ENCODE results near the gene CYTH1. TPM values are rescaled to one million over a fixed set of nuclear protein-coding genes. Genes with fewer than 3 reads are reported as not detected.

The CYTH1 gene
- total RNA-seq, 4 donors from 2014 or later = 103 to 156 (median 142) TPM

- no peaks in the 10 kb centered on the region for H3K9me3 ChIP-seq
- H3K27ac ChIP-seq = peak overlapping the region in 1 of 4 donors; percentile 36
- intact Hi-C loops (cut with DNase I; ENCODE audit: low total_unique reads) = no loop called here
- no peak for DNase-seq
- H3K4me1 ChIP-seq = peaks cover 0 to 12% (median 1%) of the 10 kb centered on the region in 4 donors
- no peak overlapping the region for H3K4me3 ChIP-seq
- in situ Hi-C loops (cut with MboI; ENCODE audit: low pct_ligation_motif_present in 1 of 4, low pct_unique_long_range_greater_than_20kb in 1 of 4, low sequenced_read_pairs in 3 of 4) = no loop called here
- H3K27me3 ChIP-seq = no peaks in the 10 kb centered on the region
- H3K36me3 ChIP-seq = no peaks in the 10 kb centered on the region
- no peak for TF ChIP-seq CTCF (IDR thresholded peaks at IDR 0.05)
- TF ChIP-seq POLR2AphosphoS5 (IDR thresholded peaks at IDR 0.05) = no peak
- no peak for TF ChIP-seq EP300 (IDR thresholded peaks at IDR 0.05; ENCODE audit: low read depth)
- no peak for TF ChIP-seq POLR2A (IDR thresholded peaks at IDR 0.05)
- 82 to 100% methylated on average over 1 to 10 of the region's 10 CpGs for WGBS, 2 donors (ENCODE audit: low coverage in 1 of 2)
These were observed 115.0 kb downstream of the CYTH1 start for GRCh38 chr17:78667091-78667490.

DNA sequence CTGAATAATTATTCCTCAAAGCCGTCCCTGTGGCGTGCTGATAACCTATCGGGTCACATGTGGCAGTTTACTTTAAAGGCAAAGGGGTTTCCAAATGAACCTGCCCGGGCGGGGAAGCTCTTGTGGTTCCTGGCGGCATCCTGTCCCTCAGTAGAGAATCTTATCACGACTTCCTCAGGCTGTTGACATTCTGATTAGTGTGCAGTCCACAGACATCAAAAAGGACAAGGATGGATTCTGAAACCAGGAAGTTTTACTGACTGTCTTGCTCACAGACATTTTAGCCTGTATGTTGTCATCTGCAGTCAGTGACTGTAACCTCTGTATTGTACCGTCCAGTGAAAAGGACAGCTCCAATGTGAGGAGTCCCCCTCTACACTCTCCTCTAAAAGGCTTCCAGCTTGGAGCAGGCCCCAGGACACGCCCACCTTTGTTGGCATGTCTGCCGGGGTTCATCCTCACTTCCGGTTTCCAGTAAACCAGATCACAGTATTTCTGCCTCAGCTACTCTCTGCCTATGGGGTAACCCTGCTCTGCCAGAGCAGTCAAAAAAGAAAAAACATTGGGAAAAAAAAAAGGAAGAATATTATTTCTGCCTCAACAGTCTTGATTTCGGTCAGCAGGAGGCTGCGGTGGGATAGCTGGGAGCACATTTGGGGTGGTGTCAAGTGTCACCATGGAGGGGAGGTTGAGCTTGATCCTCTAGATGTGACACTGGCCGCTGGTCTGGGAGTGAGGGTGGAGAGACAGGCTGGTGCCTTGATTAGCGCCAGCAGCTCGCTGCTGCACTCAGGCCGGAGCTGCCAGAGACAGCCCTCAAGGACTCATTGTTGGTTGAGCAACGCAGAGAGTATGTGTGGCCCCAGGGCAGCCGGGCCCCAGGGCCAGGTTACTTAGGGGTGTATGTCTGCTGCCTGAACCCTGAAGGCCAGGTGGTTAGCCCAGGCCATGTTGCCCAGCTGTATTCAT, 115.8 kb downstream of the CYTH1 start:
- Histone ChIP-seq H3K27ac (peak overlapping the region; percentile 1 to 36 (median 18)), H3K27me3 (no peaks in the 10 kb centered on the region), H3K4me3 (no peak overlapping the region), H3K9me3 (no peaks in the 10 kb centered on the region), H3K36me3 (no peaks in the 10 kb centered on the region), H3K4me1 (peaks cover 0 to 12% (median 1%) of the 10 kb centered on the region in 4 donors)
- TF ChIP-seq EP300 (IDR thresholded peaks at IDR 0.05; ENCODE audit: low read depth) (no peak), POLR2A (IDR thresholded peaks at IDR 0.05) (no peak), CTCF (IDR thresholded peaks at IDR 0.05) (no peak), POLR2AphosphoS5 (IDR thresholded peaks at IDR 0.05) (no peak)
- 54% methylated on average over 4 to 19 of the region's 19 CpGs for WGBS, 2 donors (ENCODE audit: low coverage in 1 of 2)
- intact Hi-C loops (cut with DNase I; ENCODE audit: low total_unique reads) = no loop called here
- in situ Hi-C loops (cut with MboI; ENCODE audit: low pct_ligation_motif_present in 1 of 4, low pct_unique_long_range_greater_than_20kb in 1 of 4, low sequenced_read_pairs in 3 of 4) = no loop called here
- no peak for DNase-seq

- Histone ChIP-seq H3K36me3 (no peaks in the 10 kb centered on the region), H3K27ac (peak overlapping the region; percentile 1 to 36 (median 18)), H3K4me3 (no peak overlapping the region), H3K9me3 (no peaks in the 10 kb centered on the region), H3K4me1 (peaks cover 0 to 12% (median 1%) of the 10 kb centered on the region in 4 donors), H3K27me3 (no peaks in the 10 kb centered on the region)
- DNase-seq = no peak
- 60 to 64% methylated on average over 14 to 15 of the region's 15 CpGs for WGBS, 2 donors (ENCODE audit: low coverage in 1 of 2)
- in situ Hi-C loops (cut with MboI; ENCODE audit: low pct_ligation_motif_present in 1 of 4, low pct_unique_long_range_greater_than_20kb in 1 of 4, low sequenced_read_pairs in 3 of 4) = no loop called here
- intact Hi-C loops (cut with DNase I; ENCODE audit: low total_unique reads) = no loop called here
- TF ChIP-seq EP300 (IDR thresholded peaks at IDR 0.05; ENCODE audit: low read depth) = no peak
- TF ChIP-seq CTCF (IDR thresholded peaks at IDR 0.05) = no peak
- no peak for TF ChIP-seq POLR2A (IDR thresholded peaks at IDR 0.05)
- TF ChIP-seq POLR2AphosphoS5 (IDR thresholded peaks at IDR 0.05) = no peak
These were observed 116.6 kb downstream of the CYTH1 start for GRCh38 chr17:78665387-78665951.
